Cardiac muscle cell (in vitro differentiated cells and primary cell): Measurements from ENCODE around the gene ITSN2. TPM values are rescaled to one million over a fixed set of nuclear protein-coding genes. Genes with fewer than 3 reads are reported as not detected.

ENCODE experiments used
- DNase-seq, 2 donors: peaks; one replicate each; pipeline versions ENCODE4 v3.0.0 to v3.0.0-alpha.2; 2010 to 2017; ENCODE audit warnings: low read depth in 1 of 2, low spot score in 1 of 2
- H3K27ac ChIP-seq: fragments of 200-600 bp; sonication (generic); 2 replicates; pipeline ENCODE4 v1.5.1; 2016
- H3K27me3 ChIP-seq: fragments of 200-600 bp; sonication (generic); 2 replicates; pipeline ENCODE4 v1.6.0; 2016; ENCODE audit warnings: control low read depth
- H3K36me3 ChIP-seq: fragments of 200-600 bp; sonication (generic); 2 replicates; pipeline ENCODE4 v1.5.1; 2016; ENCODE audit warnings: control low read depth
- H3K4me1 ChIP-seq: fragments of 200-600 bp; sonication (generic); 2 replicates; pipeline ENCODE4 v1.8.1; 2017; ENCODE audit warnings: low read depth, mild to moderate bottlenecking, mixed run types
- H3K4me3 ChIP-seq: fragments of 200-600 bp; sonication (generic); 2 replicates; pipeline ENCODE4 v1.5.1; 2016; ENCODE audit warnings: mild to moderate bottlenecking
- H3K9me3 ChIP-seq: fragments of 200-600 bp; sonication (generic); 2 replicates; pipeline ENCODE4 v1.5.1; 2017; ENCODE audit warnings: low read depth, mild to moderate bottlenecking, control low read depth
- polyA plus RNA-seq: library from polyadenylated mRNA; unstranded; fragments of >200 nt; fragmentation: Nextera tagmentation; extraction: Ambion mirVana; gene quantifications from 2 replicates; pipeline ENCODE4 v1.2.1, GENCODE V29; 2016
- total RNA-seq: library from RNA; depleted of rRNA; stranded (reverse); fragments of >200 nt; gene quantifications from 2 replicates; pipeline ENCODE4 v1.2.3, GENCODE V29; 2016
- TF ChIP-seq, protein P1 (sequence below): IDR thresholded peaks from 2 replicates; pipeline ENCODE4 v1.5.1; 2012; ENCODE audit warnings: low read depth, mild to moderate bottlenecking, low read length

The ITSN2 gene
- total and polyA plus RNA-seq, 2 experiments from 2014 or later: 22.3 to 22.8 TPM

DNA sequence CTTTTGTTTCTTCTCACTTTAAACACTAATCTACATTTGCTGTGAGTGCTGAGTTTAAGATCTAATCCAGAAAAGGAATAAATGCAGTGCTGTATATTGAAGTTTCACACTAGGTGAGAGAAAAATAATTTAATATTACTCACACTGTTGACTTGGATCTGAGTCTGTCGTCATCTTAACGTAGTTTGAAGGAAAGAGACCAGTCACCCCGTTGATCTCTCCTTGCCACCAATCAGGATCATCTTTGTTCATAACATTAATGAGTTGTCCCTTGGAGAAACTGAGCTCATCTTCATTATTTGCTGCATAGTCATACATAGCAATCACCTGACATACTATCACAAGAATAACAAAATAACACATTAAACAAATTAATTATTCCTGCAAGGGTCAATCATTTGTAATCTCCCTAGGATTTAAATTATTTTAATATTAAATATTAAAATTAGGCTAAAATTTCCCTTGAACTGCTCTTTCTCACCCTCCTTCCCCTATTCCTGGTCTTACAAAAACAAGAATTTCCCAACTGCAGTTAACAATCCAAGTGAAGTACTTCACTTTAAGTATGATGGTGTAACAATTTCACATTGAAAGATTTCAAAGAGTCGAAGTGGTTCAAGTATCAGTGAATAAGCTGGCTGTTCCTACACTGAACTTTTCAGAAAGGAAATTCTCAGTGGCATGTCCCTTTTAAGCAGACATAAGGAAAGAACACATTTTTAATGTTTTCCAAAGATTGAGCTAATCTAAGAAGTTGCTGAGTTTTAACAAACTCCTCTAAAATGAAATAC, 114.2 kb downstream of the ITSN2 start:
- Histone ChIP-seq H3K4me3 (no peak overlapping the region), H3K9me3 (no peaks in the 10 kb centered on the region), H3K27me3 (no peaks in the 10 kb centered on the region), H3K36me3 (peaks cover 22% of the 10 kb centered on the region), H3K27ac (no peak overlapping the region), H3K4me1 (no peaks in the 10 kb centered on the region)
- TF ChIP-seq, protein P1, sequence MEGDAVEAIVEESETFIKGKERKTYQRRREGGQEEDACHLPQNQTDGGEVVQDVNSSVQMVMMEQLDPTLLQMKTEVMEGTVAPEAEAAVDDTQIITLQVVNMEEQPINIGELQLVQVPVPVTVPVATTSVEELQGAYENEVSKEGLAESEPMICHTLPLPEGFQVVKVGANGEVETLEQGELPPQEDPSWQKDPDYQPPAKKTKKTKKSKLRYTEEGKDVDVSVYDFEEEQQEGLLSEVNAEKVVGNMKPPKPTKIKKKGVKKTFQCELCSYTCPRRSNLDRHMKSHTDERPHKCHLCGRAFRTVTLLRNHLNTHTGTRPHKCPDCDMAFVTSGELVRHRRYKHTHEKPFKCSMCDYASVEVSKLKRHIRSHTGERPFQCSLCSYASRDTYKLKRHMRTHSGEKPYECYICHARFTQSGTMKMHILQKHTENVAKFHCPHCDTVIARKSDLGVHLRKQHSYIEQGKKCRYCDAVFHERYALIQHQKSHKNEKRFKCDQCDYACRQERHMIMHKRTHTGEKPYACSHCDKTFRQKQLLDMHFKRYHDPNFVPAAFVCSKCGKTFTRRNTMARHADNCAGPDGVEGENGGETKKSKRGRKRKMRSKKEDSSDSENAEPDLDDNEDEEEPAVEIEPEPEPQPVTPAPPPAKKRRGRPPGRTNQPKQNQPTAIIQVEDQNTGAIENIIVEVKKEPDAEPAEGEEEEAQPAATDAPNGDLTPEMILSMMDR: no peak
- no peak for DNase-seq

DNA sequence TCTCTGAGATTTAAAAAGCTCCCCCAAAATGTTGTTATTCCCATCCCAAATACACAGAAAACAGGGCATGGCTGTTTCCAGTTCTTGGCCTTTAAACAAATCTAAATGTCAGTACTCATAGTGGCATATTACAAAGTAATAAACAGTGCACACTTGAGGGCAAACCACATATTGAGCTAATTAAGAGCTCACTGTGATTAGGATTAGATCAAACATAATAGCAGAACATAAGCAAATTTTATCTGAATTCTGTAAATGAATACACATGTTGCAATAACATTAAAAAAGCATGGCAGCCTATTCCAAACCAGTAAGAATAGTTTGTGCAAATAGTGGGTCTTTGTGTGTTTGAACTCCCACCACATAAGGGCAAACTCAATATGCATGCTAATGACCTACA, 118.8 kb downstream of the ITSN2 start:
- no peaks in the 10 kb centered on the region for H3K9me3 ChIP-seq
- DNase-seq: no peak
- TF ChIP-seq, protein P1: no peak
- no peaks in the 10 kb centered on the region for H3K27me3 ChIP-seq
- H3K36me3 ChIP-seq: peaks cover 10% of the 10 kb centered on the region
- H3K4me1 ChIP-seq: no peaks in the 10 kb centered on the region
- no peak overlapping the region for H3K27ac ChIP-seq
- no peak overlapping the region for H3K4me3 ChIP-seq

DNA sequence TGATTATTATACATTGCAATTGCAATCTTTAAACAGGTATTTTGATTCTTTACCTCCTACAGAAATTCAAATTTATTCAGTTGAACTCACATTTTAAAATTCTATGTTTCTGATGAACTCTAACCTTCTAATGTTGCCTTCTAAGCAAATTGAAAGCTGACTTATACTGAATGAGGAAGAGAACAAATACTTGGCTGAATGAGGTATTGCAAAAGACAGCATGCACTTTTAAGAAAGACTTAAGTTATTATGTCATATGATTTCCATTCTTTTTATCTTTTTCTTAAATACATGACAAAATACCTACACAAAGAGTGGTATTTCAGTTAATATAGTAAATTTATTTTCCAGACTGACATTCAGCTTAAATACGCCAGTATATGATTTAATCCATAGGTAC, 120.8 kb downstream of the ITSN2 start:
- peak in 1 of 2 donors; percentile 3 for DNase-seq
- Histone ChIP-seq H3K27me3 (no peaks in the 10 kb centered on the region), H3K9me3 (no peaks in the 10 kb centered on the region), H3K4me3 (no peak overlapping the region), H3K4me1 (no peaks in the 10 kb centered on the region), H3K36me3 (no peaks in the 10 kb centered on the region), H3K27ac (no peak overlapping the region)
- TF ChIP-seq, protein P1: no peak

DNA sequence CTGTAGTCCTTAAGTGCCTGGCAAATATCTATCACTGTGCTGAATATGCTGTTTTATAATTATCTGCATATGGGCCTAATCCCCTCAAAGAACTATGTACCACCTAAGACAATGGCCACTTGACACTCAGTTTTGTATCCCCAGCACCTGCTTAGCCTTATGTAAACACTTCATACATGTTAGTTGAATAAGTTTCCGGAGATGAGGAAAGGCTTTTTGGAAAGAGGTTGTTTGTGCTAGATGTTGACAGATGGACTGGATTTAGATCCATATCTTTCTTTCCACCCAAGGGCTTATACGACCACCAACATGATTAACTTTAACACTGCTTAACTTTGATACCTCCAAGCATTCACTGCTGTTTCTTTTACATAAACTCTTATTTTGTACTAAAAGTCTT, 122.2 kb downstream of the ITSN2 start:
- Histone ChIP-seq H3K36me3 (no peaks in the 10 kb centered on the region), H3K27ac (no peak overlapping the region), H3K4me1 (no peaks in the 10 kb centered on the region), H3K9me3 (no peaks in the 10 kb centered on the region), H3K27me3 (no peaks in the 10 kb centered on the region), H3K4me3 (no peak overlapping the region)
- TF ChIP-seq, protein P1: no peak
- no peak for DNase-seq

DNA sequence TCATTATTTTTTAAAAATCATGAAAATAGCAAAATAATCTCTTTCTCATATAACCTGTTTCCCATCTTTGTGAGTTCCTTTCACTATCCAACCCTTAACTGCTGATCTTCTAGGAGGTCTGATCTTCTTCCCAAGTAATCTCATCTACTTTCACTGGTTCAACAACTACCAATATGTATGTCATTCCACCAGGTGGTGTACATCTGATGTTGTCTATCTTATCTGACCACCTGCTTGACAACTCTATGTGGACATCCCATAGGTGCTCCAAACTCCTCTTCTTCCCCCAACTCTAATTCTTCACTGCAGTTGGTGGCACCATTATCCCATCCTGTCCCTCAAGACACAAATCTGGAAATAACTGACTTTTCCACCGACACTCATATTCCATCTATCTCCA, 123.0 kb downstream of the ITSN2 start:
- H3K4me3 ChIP-seq: no peak overlapping the region
- no peaks in the 10 kb centered on the region for H3K4me1 ChIP-seq
- no peak overlapping the region for H3K27ac ChIP-seq
- DNase-seq: no peak
- H3K27me3 ChIP-seq: no peaks in the 10 kb centered on the region
- H3K9me3 ChIP-seq: no peaks in the 10 kb centered on the region
- TF ChIP-seq, protein P1: no peak
- H3K36me3 ChIP-seq: no peaks in the 10 kb centered on the region
